ENCODE measurements around the gene PIGP.
A peak's percentile ranks its signal among the peaks of the same experiment; 100 is the strongest.
"Not testable (repeated sequence)": the region's sequence is repeated elsewhere in the genome, so short reads cannot be mapped to it uniquely, and the experiment has no call there.

The PIGP gene

GRCh38 chr21:37072988-37073416 is at the start of gene PIGP, which contains the start of gene TTC3:
Gene PIGP (minus strand): TSS chr21:37073071. CDS start chr21:37072515, 556 bp downstream.
Gene TTC3 (plus strand): TSS chr21:37073254. CDS start chr21:37087258, 14,004 bp downstream.
- Histone ChIP-seq H3K27me3 (no peaks in the 10 kb centered on the region), H3K9me3 (no peaks in the 10 kb centered on the region), H3K36me3 (no peaks in the 10 kb centered on the region), H3K4me1 (ENCODE audit: control insufficient read depth in 1 of 2, insufficient read depth in 1 of 2, low read depth in 1 of 2, low read length in 1 of 2) (peaks cover 15 to 21% of the 10 kb centered on the region in 2 experiments), H3K27ac (peak within 1 kb of the TSS; percentile 87), H3K4me3 (ENCODE audit: low read depth in 1 of 2, low read length in 1 of 2) (peak within 1 kb of the TSS; percentile 80 to 99)
- TF ChIP-seq CTCF (IDR thresholded peaks at IDR 0.05), result no peak

GRCh38 chr21:37119421-37120218 is 46.7 kb upstream of the PIGP start:
- Histone ChIP-seq H3K4me1 (ENCODE audit: control insufficient read depth in 1 of 2, insufficient read depth in 1 of 2, low read depth in 1 of 2, low read length in 1 of 2) (no peaks in the 10 kb centered on the region), H3K27me3 (no peaks in the 10 kb centered on the region), H3K9me3 (no peaks in the 10 kb centered on the region), H3K4me3 (ENCODE audit: low read depth in 1 of 2, low read length in 1 of 2) (no peak overlapping the region), H3K36me3 (no peaks in the 10 kb centered on the region), H3K27ac (no peak overlapping the region)
- no peak for TF ChIP-seq CTCF (IDR thresholded peaks at IDR 0.05)

- Histone ChIP-seq H3K27ac (no peak overlapping the region), H3K4me3 (ENCODE audit: low read depth in 1 of 2, low read length in 1 of 2) (no peak overlapping the region), H3K4me1 (ENCODE audit: control insufficient read depth in 1 of 2, insufficient read depth in 1 of 2, low read depth in 1 of 2, low read length in 1 of 2) (no peaks in the 10 kb centered on the region), H3K9me3 (no peaks in the 10 kb centered on the region), H3K27me3 (no peaks in the 10 kb centered on the region), H3K36me3 (no peaks in the 10 kb centered on the region)
- no peak for TF ChIP-seq CTCF (IDR thresholded peaks at IDR 0.05)
These were observed 45.4 kb upstream of the PIGP start for GRCh38 chr21:37118187-37118826.

GRCh38 chr21:37117204-37117603 is 44.3 kb upstream of the PIGP start:
- TF ChIP-seq CTCF (IDR thresholded peaks at IDR 0.05), result no peak
- no peaks in the 10 kb centered on the region for H3K36me3 ChIP-seq
- H3K27me3 ChIP-seq, result no peaks in the 10 kb centered on the region
- no peak overlapping the region for H3K27ac ChIP-seq
- H3K4me1 ChIP-seq (ENCODE audit: control insufficient read depth in 1 of 2, insufficient read depth in 1 of 2, low read depth in 1 of 2, low read length in 1 of 2), result no peaks in the 10 kb centered on the region
- H3K9me3 ChIP-seq, result no peaks in the 10 kb centered on the region
- no peak overlapping the region for H3K4me3 ChIP-seq (ENCODE audit: low read depth in 1 of 2, low read length in 1 of 2)

- not testable (repeated sequence) for H3K4me1 ChIP-seq (ENCODE audit: control insufficient read depth in 1 of 2, insufficient read depth in 1 of 2, low read depth in 1 of 2, low read length in 1 of 2); H3K27ac ChIP-seq; H3K4me3 ChIP-seq (ENCODE audit: low read depth in 1 of 2, low read length in 1 of 2); H3K36me3 ChIP-seq; H3K9me3 ChIP-seq; H3K27me3 ChIP-seq
These were observed 43.6 kb upstream of the PIGP start for GRCh38 chr21:37116459-37116858.

GRCh38 chr21:37114301-37114700 is 41.4 kb upstream of the PIGP start:
- H3K4me3 ChIP-seq (ENCODE audit: low read depth in 1 of 2, low read length in 1 of 2); H3K36me3 ChIP-seq; H3K27ac ChIP-seq; H3K27me3 ChIP-seq; H3K4me1 ChIP-seq (ENCODE audit: control insufficient read depth in 1 of 2, insufficient read depth in 1 of 2, low read depth in 1 of 2, low read length in 1 of 2); H3K9me3 ChIP-seq: not testable (repeated sequence)

- H3K4me1 ChIP-seq (ENCODE audit: control insufficient read depth in 1 of 2, insufficient read depth in 1 of 2, low read depth in 1 of 2, low read length in 1 of 2); H3K9me3 ChIP-seq; H3K27me3 ChIP-seq; H3K36me3 ChIP-seq; H3K27ac ChIP-seq; H3K4me3 ChIP-seq (ENCODE audit: low read depth in 1 of 2, low read length in 1 of 2): not testable (repeated sequence)
These were observed 38.2 kb upstream of the PIGP start for GRCh38 chr21:37111029-37111428.
